Lung (tissue), 12 donors: Measurements from ENCODE around the gene MEF2C. TPM values are rescaled to one million over a fixed set of nuclear protein-coding genes. Genes with fewer than 3 reads are reported as not detected.

Experiments used
- ATAC-seq: fragments of 200-7000 bp; cut with Tn5 transposase; one replicate; pipeline ENCODE4 v1.9.1; 2020; ENCODE audit warnings: moderate number of reproducible peaks; ENCODE audit not compliant: insufficient read depth, low FRiP score
- DNase-seq, 3 donors: peaks; one replicate each; pipeline ENCODE4 v3.0.0-alpha.2; 2013 to 2017
- H3K27ac ChIP-seq, 2 donors: one replicate each; pipeline ENCODE4 v1.5.1; 2013; ENCODE audit warnings: mild to moderate bottlenecking in 2 of 2, moderate library complexity in 2 of 2, control low read depth in 1 of 2, inconsistent platforms in 1 of 2, low read depth in 1 of 2, low read length in 1 of 2
- H3K27me3 ChIP-seq, 3 donors: one replicate each; pipeline ENCODE4 v1.5.1; 2013; ENCODE audit warnings: low read length in 2 of 3; ENCODE audit not compliant: control insufficient read depth in 3 of 3, insufficient read depth in 3 of 3
- H3K36me3 ChIP-seq, 4 donors: one replicate each; pipeline ENCODE4 v1.5.1; 2013; ENCODE audit warnings: low read length in 4 of 4, mild to moderate bottlenecking in 1 of 4, moderate library complexity in 1 of 4; ENCODE audit not compliant: control insufficient read depth in 4 of 4, insufficient read depth in 4 of 4
- H3K4me1 ChIP-seq, 5 donors: one replicate each; pipeline ENCODE4 v1.5.1; 2013; ENCODE audit warnings: low read length in 5 of 5, mild to moderate bottlenecking in 2 of 5, moderate library complexity in 1 of 5; ENCODE audit not compliant: control insufficient read depth in 5 of 5, insufficient read depth in 5 of 5
- H3K4me3 ChIP-seq: one replicate; pipeline ENCODE4 v1.5.1; 2013; ENCODE audit warnings: mild to moderate bottlenecking, control low read depth, moderate library complexity
- H3K9ac ChIP-seq, 2 donors: one replicate each; pipeline ENCODE4 v1.5.1; 2013; ENCODE audit warnings: low read length in 2 of 2, control low read depth in 1 of 2; ENCODE audit not compliant: insufficient read depth in 1 of 2
- H3K9me3 ChIP-seq, 4 donors: one replicate each; pipeline ENCODE4 v1.5.1; 2013; ENCODE audit warnings: low read length in 3 of 4, mild to moderate bottlenecking in 1 of 4, moderate library complexity in 1 of 4; ENCODE audit not compliant: control insufficient read depth in 4 of 4, insufficient read depth in 3 of 4
- WGBS, 2 donors: extraction: QIAGEN DNeasy Blood & Tissue Kit; methylation state at CpG; one replicate each; pipeline ENCODE4 v1.1.7; 2013; 5-methylcytosine and 5-hydroxymethylcytosine counted together
- polyA plus RNA-seq, 2 donors: library from polyadenylated mRNA; stranded (reverse); fragments of 200-250 nt; gene quantifications; one replicate each; pipeline ENCODE4 v1.2.1, GENCODE V29; 2013
- total RNA-seq, 2 donors: library from RNA; depleted of rRNA in 1 of 2; stranded (reverse); fragments of >200 nt in 1 of 2; gene quantifications; one replicate each; pipeline ENCODE4 v1.2.1, GENCODE V29; 2014 to 2021
- TF ChIP-seq, protein P1 (sequence below): IDR thresholded peaks from 2 replicates; pipeline ENCODE4 v1.5.1; 2012; ENCODE audit warnings: mild to moderate bottlenecking; ENCODE audit errors: control extremely low read depth, extremely low read depth
- donor health status: control.
- donor health status: control.
- donor health status: Bipolar disorder and iron deficiency.
- donor health status: healthy.
- donor health status: DM: yes; HTN: yes; CAD: no.

MEF2C gene
- total and polyA plus RNA-seq, 4 donors, result 9.1 to 138 (median 28.8) TPM

DNA sequence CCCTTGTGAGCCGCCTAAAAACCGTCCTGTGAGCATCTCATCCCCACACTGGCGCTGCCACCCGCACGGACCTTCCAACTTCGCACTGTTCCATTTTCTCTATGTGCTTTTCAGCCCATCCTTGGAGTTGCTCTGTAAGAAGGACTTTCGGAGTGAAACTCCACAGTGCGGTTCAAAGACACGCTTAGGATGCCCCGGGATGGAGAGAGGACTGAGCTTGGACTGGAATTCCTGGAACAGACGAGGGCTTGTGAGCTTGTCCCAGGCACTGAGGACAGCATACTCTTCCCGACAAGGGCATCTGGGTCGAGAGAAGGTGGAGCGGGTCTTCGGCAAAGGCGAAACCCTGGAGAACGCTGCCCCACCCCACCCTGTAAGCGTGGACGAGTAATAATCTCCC is 187.8 kb downstream of the MEF2C start:
- H3K36me3 ChIP-seq, result no peaks in the 10 kb centered on the region
- peaks cover 0 to 21% (median 0%) of the 10 kb centered on the region in 5 donors for H3K4me1 ChIP-seq
- no peak for DNase-seq
- no peak overlapping the region for H3K27ac ChIP-seq
- TF ChIP-seq, protein P1, sequence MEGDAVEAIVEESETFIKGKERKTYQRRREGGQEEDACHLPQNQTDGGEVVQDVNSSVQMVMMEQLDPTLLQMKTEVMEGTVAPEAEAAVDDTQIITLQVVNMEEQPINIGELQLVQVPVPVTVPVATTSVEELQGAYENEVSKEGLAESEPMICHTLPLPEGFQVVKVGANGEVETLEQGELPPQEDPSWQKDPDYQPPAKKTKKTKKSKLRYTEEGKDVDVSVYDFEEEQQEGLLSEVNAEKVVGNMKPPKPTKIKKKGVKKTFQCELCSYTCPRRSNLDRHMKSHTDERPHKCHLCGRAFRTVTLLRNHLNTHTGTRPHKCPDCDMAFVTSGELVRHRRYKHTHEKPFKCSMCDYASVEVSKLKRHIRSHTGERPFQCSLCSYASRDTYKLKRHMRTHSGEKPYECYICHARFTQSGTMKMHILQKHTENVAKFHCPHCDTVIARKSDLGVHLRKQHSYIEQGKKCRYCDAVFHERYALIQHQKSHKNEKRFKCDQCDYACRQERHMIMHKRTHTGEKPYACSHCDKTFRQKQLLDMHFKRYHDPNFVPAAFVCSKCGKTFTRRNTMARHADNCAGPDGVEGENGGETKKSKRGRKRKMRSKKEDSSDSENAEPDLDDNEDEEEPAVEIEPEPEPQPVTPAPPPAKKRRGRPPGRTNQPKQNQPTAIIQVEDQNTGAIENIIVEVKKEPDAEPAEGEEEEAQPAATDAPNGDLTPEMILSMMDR, result no peak
- no peak overlapping the region for H3K4me3 ChIP-seq
- H3K9ac ChIP-seq, result no peak overlapping the region
- 10 to 12% methylated on average over 19 of the region's 19 CpGs for WGBS, 2 donors
- no peak for ATAC-seq
- peaks cover 3 to 98% (median 94%) of the 10 kb centered on the region in 3 donors for H3K27me3 ChIP-seq
- H3K9me3 ChIP-seq, result peaks cover 0 to 4% (median 0%) of the 10 kb centered on the region in 4 donors

DNA sequence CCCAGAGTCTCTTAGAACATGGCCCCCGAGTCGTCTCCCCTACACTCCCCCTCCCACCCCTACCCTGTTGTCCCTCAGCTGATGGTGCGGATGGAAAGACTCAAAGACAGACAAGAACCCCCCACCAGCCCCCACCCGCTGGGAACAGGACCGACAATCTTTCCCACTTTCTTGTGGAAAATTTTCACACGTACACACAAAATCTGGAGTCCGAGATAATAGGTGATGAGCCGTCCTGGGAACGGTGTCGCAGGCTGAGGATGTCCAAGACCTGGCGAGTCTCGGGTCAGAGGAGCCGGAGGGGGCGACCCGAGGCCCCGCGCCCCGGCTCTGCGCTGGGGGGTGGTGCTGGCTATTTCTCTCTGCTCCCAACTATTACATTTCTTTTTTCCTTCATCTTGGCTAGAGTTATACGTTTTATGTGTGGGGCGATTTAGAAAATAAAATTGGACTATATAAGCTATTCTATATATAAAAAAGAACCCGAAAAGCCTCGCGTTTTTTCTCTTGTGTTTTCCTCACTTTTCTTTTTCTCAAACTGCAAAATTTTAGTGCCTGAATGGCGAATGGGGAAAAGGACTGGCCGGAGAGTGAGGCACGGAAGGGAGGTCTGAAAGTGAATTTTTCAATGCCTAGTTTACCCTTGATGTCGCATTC is 188.8 kb downstream of the MEF2C start:
- ATAC-seq (no peak), DNase-seq (no peak)
- no peak overlapping the region for H3K9ac ChIP-seq
- H3K27ac ChIP-seq, result no peak overlapping the region
- TF ChIP-seq, protein P1, result no peak
- H3K4me3 ChIP-seq, result no peak overlapping the region
- peaks cover 3 to 98% (median 98%) of the 10 kb centered on the region in 3 donors for H3K27me3 ChIP-seq
- H3K36me3 ChIP-seq, result no peaks in the 10 kb centered on the region
- peaks cover 0 to 4% (median 0%) of the 10 kb centered on the region in 4 donors for H3K9me3 ChIP-seq
- 10 to 11% methylated on average over 28 of the region's 28 CpGs for WGBS, 2 donors
- peaks cover 0 to 23% (median 0%) of the 10 kb centered on the region in 5 donors for H3K4me1 ChIP-seq

DNA sequence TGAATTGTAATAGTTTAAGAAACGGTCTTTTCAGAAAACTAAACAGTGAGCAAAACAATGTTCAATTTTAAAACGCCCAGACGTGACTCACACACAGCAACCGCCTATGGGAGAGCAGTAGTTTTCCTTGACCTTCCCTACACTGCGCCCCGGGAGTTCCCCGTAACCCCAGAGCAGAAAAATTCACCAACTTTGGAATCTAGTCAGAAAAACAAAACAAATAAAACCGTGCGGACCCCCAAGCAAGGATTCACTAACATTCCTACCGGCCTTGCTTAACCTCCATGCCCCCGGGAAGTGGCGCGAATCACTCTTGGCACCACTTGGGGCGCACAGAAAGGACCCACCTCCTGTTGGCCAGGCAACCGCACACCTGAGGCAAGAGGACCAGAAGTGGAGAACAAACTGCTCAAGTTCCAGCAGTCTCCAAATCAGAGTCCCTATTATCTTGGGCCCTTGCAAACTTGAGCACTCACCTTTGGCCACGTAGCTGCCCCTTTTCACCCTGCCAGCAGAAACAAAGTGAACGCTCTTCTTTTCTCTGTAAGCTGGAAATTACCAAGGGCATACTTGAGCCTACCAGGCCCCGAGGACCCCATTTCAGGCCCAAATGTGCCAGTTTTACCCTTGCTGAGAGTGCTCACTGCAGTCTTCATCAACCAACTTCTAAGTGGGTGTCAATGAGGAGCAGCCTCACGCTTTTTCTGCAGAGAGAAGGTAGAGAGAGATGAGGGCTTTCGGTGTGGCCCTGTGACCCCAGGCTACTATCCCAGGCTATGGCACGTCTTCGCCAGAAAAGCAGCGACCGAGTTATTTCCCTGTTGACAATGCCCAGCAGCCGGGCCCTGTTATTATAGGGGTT is 189.7 kb downstream of the MEF2C start:
- Histone ChIP-seq H3K4me3 (no peak overlapping the region), H3K27me3 (peaks cover 3 to 99% (median 98%) of the 10 kb centered on the region in 3 donors), H3K27ac (no peak overlapping the region), H3K9me3 (peaks cover 0 to 4% (median 0%) of the 10 kb centered on the region in 4 donors), H3K4me1 (peaks cover 0 to 23% (median 0%) of the 10 kb centered on the region in 5 donors), H3K9ac (no peak overlapping the region), H3K36me3 (no peaks in the 10 kb centered on the region)
- DNase-seq, result no peak
- TF ChIP-seq, protein P1, result no peak
- ATAC-seq, result no peak
- WGBS, 2 donors, result 11 to 18% methylated on average over 25 of the region's 25 CpGs
